Stimulated activated CD4-positive, alpha-beta T cell treated with anti-CD3 and anti-CD28 coated beads, Interleukin-15, amount 100 ng/mL, for 24 hours (primary cell): ENCODE results near the gene RBM19.

ENCODE experiments used
- DNase-seq: peaks from one replicate; pipeline ENCODE4 v3.0.0-alpha.2; 2020

RBM19 gene

GRCh38 chr12:113950873-113951272 lies 15.3 kb downstream of the RBM19 start:
- DNase-seq, result no peak

- DNase-seq, result no peak
These were observed 16.5 kb downstream of the RBM19 start for GRCh38 chr12:113949321-113950305.

- DNase-seq, result no peak
These were observed 17.8 kb downstream of the RBM19 start for GRCh38 chr12:113948151-113948914.

GRCh38 chr12:113946175-113946574 lies 19.9 kb downstream of the RBM19 start:
- DNase-seq, result no peak

GRCh38 chr12:113945174-113946173 lies 20.7 kb downstream of the RBM19 start:
- DNase-seq, result no peak

- no peak for DNase-seq
These were observed 23.9 kb downstream of the RBM19 start for GRCh38 chr12:113942209-113942608.

- DNase-seq, result no peak
These were observed 25.0 kb downstream of the RBM19 start for GRCh38 chr12:113941208-113941486.

- no peak for DNase-seq
These were observed 25.5 kb downstream of the RBM19 start for GRCh38 chr12:113940357-113941207.

GRCh38 chr12:113939867-113940266 lies 26.3 kb downstream of the RBM19 start:
- DNase-seq, result no peak

- no peak for DNase-seq
These were observed 27.7 kb downstream of the RBM19 start for GRCh38 chr12:113938471-113938870.

- no peak for DNase-seq
These were observed 29.7 kb downstream of the RBM19 start for GRCh38 chr12:113936460-113936859.

GRCh38 chr12:113935459-113935858 lies 30.7 kb downstream of the RBM19 start:
- DNase-seq, result no peak

GRCh38 chr12:113934946-113935345 lies 31.2 kb downstream of the RBM19 start:
- DNase-seq, result no peak

- no peak for DNase-seq
These were observed 31.9 kb downstream of the RBM19 start for GRCh38 chr12:113934060-113934814.

GRCh38 chr12:113933201-113933786 lies 32.8 kb downstream of the RBM19 start:
- no peak for DNase-seq

GRCh38 chr12:113932381-113933196 lies 33.5 kb downstream of the RBM19 start:
- no peak for DNase-seq

- DNase-seq, result no peak
These were observed 34.6 kb downstream of the RBM19 start for GRCh38 chr12:113931517-113931916.

GRCh38 chr12:113930249-113930648 lies 35.9 kb downstream of the RBM19 start:
- DNase-seq, result no peak

GRCh38 chr12:113929312-113929989 lies 36.7 kb downstream of the RBM19 start:
- peak; percentile 21 for DNase-seq
